Naive B cell (primary cell): Measurements from ENCODE around the gene IGSF3. TPM values are rescaled to one million over a fixed set of nuclear protein-coding genes. Genes with fewer than 3 reads are reported as not detected.
A peak's percentile ranks its signal among the peaks of the same experiment; 100 is the strongest.
"Not testable (repeated sequence)": the region's sequence is repeated elsewhere in the genome, so short reads cannot be mapped to it uniquely, and the experiment has no call there.

Experiments used
- ATAC-seq, 2 donors: fragments of 150-1000 bp; cut with Tn5 transposase; 2 replicates each; pipeline ENCODE4 v1.10.0; 2021; ENCODE audit warnings: low read depth in 2 of 2, mild to moderate bottlenecking in 2 of 2, moderate library complexity in 2 of 2
- DNase-seq: peaks from one replicate; pipeline ENCODE4 v3.0.0; 2022
- H3K27ac Mint-ChIP-seq, 6 donors: one replicate each; pipeline ENCODE4 v1.8.0; 2020 to 2022; ENCODE audit warnings: mild to moderate bottlenecking in 6 of 6, mixed read lengths in 6 of 6, moderate library complexity in 5 of 6, inconsistent platforms in 2 of 6
- H3K27me3 Mint-ChIP-seq, 3 donors: one replicate each; pipeline ENCODE4 v1.8.0; 2021 to 2022; ENCODE audit warnings: mixed read lengths in 3 of 3, mild to moderate bottlenecking in 1 of 3
- H3K36me3 Mint-ChIP-seq, 2 donors: one replicate each; pipeline ENCODE4 v1.8.0; 2020 to 2022; ENCODE audit warnings: mixed read lengths in 2 of 2, inconsistent platforms in 1 of 2, mild to moderate bottlenecking in 1 of 2
- H3K4me1 Mint-ChIP-seq, 3 donors: one replicate each; pipeline ENCODE4 v1.8.0; 2020 to 2022; ENCODE audit warnings: mixed read lengths in 3 of 3, inconsistent platforms in 1 of 3, mild to moderate bottlenecking in 1 of 3, moderate library complexity in 1 of 3
- H3K4me3 Mint-ChIP-seq, 8 donors: one replicate each; pipeline ENCODE4 v1.8.0; 2020 to 2022; ENCODE audit warnings: mild to moderate bottlenecking in 8 of 8, mixed read lengths in 8 of 8, moderate library complexity in 8 of 8, inconsistent platforms in 2 of 8
- H3K9me3 Mint-ChIP-seq, 7 donors: one replicate each; pipeline ENCODE4 v1.8.0; 2020 to 2022; ENCODE audit warnings: mixed read lengths in 7 of 7, mild to moderate bottlenecking in 5 of 7, inconsistent platforms in 2 of 7, moderate library complexity in 1 of 7
- polyA plus RNA-seq, 6 donors: library from polyadenylated mRNA; unstranded; fragments of 300-500 nt; fragmentation: Illumina TruSeq; gene quantifications; one replicate each; pipeline ENCODE4 v1.2.3, GENCODE V29; 2021; ENCODE audit warnings: low read depth in 6 of 6

Gene IGSF3
- polyA plus RNA-seq, 6 donors from 2014 or later: not detected

DNA sequence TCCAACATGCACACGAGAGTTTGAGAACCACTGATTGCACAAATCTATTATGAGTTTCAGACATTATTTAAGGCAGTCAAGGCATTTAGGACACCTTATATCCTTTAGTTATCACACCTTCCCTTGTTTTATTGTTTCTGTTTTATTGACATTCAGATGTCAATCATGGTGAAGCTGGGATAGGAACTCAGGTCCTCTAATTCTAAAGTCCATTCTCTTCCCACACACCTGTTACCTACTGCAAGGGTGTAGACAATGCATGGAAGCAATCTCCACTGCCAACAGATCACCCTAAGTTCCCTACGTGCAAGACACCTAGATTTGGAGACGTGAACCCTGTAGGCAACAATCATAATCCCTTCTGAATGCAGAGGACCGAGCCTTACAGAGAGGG lies 2.6 kb downstream of the IGSF3 start:
- Mint-ChIP-seq H3K36me3 (no peaks in the 10 kb centered on the region), H3K27ac (no peak overlapping the region), H3K4me1 (peaks cover 9 to 13% (median 11%) of the 10 kb centered on the region in 3 donors), H3K27me3 (peaks cover 36 to 60% (median 52%) of the 10 kb centered on the region in 3 donors), H3K9me3 (peaks cover 0 to 4% (median 0%) of the 10 kb centered on the region in 7 donors), H3K4me3 (peak overlapping the region in 4 of 8 donors; percentile 1 to 39 (median 8))
- ATAC-seq (no peak), DNase-seq (no peak)

DNA sequence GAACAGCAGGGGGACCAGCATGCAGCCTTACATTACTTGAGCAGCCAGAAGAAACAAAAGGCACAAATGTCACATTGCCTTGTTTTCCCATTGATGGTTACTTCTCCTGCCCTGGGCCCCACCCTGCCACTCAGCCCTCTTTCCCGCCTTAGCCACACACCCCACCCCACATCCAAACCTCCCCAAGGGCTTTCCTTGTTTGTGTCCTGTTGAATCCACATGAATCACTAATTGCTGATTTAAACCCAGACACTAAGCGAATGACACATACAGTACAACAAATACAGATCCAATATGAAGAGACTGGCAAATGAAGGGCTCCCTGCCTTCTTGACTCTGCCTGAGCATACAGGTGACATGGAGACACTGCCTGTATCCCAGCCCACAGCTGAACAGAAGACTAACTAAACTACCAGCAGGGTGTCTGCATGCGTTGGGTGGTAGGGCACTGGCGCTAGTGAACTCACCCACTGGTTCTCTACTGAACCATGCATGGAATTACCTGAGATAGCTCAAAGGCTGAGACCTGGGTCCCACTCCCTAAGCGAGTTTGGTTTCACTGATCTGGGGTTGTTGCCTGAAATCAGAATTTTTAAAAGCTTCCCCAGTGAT lies 3.1 kb downstream of the IGSF3 start:
- no peak for DNase-seq
- no peak for ATAC-seq
- peaks cover 36 to 55% (median 47%) of the 10 kb centered on the region in 3 donors for H3K27me3 Mint-ChIP-seq

DNA sequence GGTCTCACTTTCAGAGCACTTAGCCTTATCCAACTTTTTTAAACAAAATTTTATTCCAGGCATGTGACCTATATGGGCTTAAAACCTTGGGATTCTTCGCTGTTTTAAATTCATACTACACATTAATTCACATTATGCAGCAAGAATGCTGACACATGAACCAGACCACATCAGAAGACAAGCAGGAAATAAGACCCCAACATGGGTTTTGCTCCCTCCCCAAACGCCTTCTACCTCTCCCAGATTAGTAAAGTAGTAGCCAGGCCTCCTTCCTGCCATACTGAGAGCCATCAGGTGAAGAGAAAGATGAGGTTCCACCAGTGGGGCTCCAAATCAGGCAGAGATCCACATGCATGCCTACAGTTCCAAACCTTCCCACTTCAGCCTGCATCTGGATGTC lies 3.7 kb downstream of the IGSF3 start:
- Mint-ChIP-seq H3K4me3 (no peak overlapping the region), H3K9me3 (peaks cover 0 to 4% (median 0%) of the 10 kb centered on the region in 7 donors), H3K27me3 (peaks cover 35 to 49% (median 47%) of the 10 kb centered on the region in 3 donors), H3K36me3 (no peaks in the 10 kb centered on the region), H3K4me1 (peaks cover 9 to 13% (median 11%) of the 10 kb centered on the region in 3 donors), H3K27ac (no peak overlapping the region)
- DNase-seq (no peak), ATAC-seq (no peak)

More for the DNA sequence above, 3.1 kb downstream of the IGSF3 start:
- H3K36me3 Mint-ChIP-seq: no peaks in the 10 kb centered on the region
- peaks cover 0 to 4% (median 0%) of the 10 kb centered on the region in 7 donors for H3K9me3 Mint-ChIP-seq
- H3K4me3 Mint-ChIP-seq: no peak overlapping the region
- H3K27ac Mint-ChIP-seq: no peak overlapping the region
- peaks cover 9 to 13% (median 11%) of the 10 kb centered on the region in 3 donors for H3K4me1 Mint-ChIP-seq

DNA sequence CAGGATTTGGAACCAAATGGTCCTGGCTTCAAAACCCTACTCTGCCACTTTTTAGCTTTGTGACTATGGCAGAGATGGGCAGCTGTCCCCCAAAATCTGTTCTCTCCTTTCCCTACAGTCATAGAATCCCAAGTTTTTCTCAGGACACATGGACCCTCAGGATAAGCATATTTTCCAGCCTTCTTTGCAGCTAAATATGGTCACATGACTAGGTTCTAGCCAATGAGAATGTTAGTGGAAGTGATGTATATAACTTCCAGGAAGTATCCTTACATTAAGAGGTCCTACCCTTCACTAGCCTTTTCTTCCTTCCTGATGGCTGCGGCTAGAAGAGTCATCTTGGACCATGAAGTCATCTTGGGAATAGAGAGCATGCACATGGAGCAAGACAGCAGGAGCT lies 5.9 kb downstream of the IGSF3 start:
- H3K27ac Mint-ChIP-seq: no peak overlapping the region
- DNase-seq (no peak), ATAC-seq (no peak)
- H3K9me3 Mint-ChIP-seq: peaks cover 0 to 4% (median 0%) of the 10 kb centered on the region in 7 donors
- peaks cover 29 to 40% (median 37%) of the 10 kb centered on the region in 3 donors for H3K27me3 Mint-ChIP-seq
- H3K4me1 Mint-ChIP-seq: peaks cover 7 to 11% (median 10%) of the 10 kb centered on the region in 3 donors
- no peak overlapping the region for H3K4me3 Mint-ChIP-seq
- H3K36me3 Mint-ChIP-seq: no peaks in the 10 kb centered on the region

DNA sequence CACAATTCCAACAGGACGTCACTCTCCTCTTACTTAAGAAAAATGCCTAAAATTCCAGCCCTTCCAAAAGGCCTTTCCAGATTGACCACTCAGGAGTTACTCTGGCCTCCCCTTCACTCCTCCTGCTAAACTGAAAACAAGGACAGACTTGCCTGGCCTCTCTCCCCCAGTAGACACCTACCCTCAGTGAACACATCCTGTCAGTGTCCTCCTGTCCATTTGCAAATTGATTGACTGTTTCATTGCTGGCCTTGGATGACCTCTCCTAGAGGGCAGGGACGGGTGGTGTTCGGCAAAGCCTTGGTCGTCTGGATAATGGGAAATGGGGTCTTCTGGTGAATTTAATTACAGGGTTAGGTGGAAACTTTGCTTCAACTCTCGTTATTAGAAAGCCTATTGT lies 8.9 kb downstream of the IGSF3 start:
- Mint-ChIP-seq H3K27me3 (peaks cover 7 to 15% (median 15%) of the 10 kb centered on the region in 3 donors), H3K27ac (peak overlapping the region in 1 of 6 donors; percentile 70)
- not testable (repeated sequence) for H3K4me3 Mint-ChIP-seq, H3K9me3 Mint-ChIP-seq, H3K4me1 Mint-ChIP-seq, ATAC-seq, H3K36me3 Mint-ChIP-seq, DNase-seq

DNA sequence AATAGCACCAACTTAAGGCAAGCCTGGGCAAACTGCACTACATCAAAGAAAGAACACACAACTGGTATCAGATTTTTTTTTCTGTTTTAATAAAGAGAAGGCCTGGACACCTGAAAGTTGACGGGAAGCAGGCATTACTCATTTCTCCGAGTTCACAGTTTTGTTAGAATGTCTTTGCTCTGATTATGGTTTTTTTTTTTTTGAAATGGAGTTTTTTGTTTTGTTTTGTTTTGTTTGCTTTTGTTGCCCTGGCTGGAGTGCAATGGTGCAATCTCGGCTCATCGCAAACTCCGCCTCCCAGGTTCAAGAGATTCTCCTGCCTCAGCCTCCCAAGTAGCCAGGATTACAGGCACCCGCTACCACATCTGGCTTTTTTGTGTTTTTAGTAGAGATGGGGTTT lies 9.7 kb downstream of the IGSF3 start:
- H3K9me3 Mint-ChIP-seq, H3K4me1 Mint-ChIP-seq, ATAC-seq: not testable (repeated sequence)

DNA sequence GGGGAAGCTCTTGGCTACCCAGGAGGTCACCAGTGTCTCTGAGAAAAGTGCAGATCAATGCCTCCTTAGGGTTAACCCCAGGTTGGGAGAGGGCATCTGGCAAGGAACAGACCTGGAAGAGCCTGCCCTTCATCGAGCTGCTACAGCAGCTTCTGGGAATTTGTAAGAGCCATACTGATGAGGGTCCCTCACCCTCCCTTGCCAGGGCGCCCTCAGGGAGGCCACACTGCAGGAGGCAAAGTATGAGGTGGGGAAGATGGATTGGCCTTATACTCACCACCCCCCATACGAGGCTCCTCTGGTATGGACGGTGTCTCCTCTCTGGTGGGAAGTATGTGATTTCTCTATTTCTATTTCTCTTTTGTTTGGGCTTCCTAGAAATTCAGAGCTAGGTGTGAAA lies 13.2 kb downstream of the IGSF3 start:
- DNase-seq (no peak), ATAC-seq (no peak)
- Mint-ChIP-seq H3K27me3 (peaks cover 22 to 24% (median 23%) of the 10 kb centered on the region in 3 donors), H3K4me1 (no peaks in the 10 kb centered on the region), H3K9me3 (no peaks in the 10 kb centered on the region), H3K4me3 (no peak overlapping the region), H3K36me3 (no peaks in the 10 kb centered on the region), H3K27ac (no peak overlapping the region)

More for the DNA sequence above, 9.7 kb downstream of the IGSF3 start:
- H3K36me3 Mint-ChIP-seq, H3K27ac Mint-ChIP-seq, H3K4me3 Mint-ChIP-seq, DNase-seq: not testable (repeated sequence)
- H3K27me3 Mint-ChIP-seq: peaks cover 10 to 12% (median 11%) of the 10 kb centered on the region in 3 donors

DNA sequence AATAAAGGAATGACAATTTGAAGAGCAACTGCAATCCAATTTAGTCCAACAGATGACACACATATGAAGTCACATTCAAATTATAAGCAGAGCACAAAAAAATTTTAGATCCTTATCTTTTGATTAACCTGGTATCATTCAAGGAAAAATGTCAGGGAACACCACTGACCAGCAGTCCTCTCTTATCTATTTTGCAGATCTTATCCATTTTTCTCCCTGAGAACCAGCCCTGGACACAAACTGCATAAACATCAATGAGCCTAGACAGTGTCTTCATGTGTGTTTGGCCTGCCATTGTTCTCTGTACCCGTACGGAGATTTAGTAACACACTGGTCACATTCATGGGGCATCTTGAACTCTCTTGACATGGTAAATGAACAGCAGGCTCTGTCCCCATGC lies 14.9 kb downstream of the IGSF3 start:
- H3K36me3 Mint-ChIP-seq, H3K27ac Mint-ChIP-seq, DNase-seq, H3K4me1 Mint-ChIP-seq, H3K4me3 Mint-ChIP-seq, ATAC-seq, H3K9me3 Mint-ChIP-seq: not testable (repeated sequence)
- peaks cover 21 to 30% (median 28%) of the 10 kb centered on the region in 3 donors for H3K27me3 Mint-ChIP-seq

DNA sequence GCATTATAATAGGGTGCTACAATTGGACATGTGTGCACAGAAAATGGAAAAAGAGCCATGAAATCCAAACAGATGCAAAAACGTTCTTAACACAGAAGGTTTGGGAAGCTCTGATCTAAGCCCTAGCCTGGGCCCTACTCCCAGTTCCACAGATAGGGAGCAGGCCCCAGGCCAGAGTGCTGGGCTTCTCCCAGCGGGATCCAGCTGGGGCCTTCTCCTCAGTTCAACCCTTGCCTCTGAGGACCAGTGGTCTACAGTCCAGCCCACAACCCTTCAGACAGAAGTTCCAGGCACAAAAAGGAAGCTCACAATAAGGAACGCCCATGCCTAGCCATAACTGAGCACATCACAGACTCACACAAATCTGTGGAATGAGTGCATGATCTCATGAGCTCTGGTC lies 16.8 kb downstream of the IGSF3 start:
- H3K9me3 Mint-ChIP-seq, H3K27ac Mint-ChIP-seq, H3K4me1 Mint-ChIP-seq, ATAC-seq, DNase-seq, H3K4me3 Mint-ChIP-seq, H3K36me3 Mint-ChIP-seq: not testable (repeated sequence)
- H3K27me3 Mint-ChIP-seq: peaks cover 27 to 38% (median 37%) of the 10 kb centered on the region in 3 donors

DNA sequence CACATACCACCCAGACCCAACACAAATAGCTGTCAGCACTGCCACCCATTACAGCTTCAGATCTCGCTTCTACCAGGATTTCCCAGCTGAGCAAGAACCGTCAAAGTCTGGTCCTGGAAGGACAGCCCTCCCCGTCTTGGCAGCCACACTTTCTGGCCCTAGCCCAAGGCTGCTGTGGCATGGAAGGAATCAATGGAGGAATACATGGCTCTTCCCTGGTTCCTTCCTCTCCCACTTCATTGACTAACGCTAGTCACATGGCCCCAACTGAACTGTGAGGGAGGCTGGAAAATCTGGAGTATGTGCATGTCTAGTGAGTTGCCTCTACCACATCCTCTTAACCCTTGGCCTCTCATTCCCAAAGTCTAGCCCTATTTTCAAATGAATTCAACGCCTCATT lies 18.5 kb downstream of the IGSF3 start:
- H3K4me1 Mint-ChIP-seq, H3K9me3 Mint-ChIP-seq, ATAC-seq: not testable (repeated sequence)

DNA sequence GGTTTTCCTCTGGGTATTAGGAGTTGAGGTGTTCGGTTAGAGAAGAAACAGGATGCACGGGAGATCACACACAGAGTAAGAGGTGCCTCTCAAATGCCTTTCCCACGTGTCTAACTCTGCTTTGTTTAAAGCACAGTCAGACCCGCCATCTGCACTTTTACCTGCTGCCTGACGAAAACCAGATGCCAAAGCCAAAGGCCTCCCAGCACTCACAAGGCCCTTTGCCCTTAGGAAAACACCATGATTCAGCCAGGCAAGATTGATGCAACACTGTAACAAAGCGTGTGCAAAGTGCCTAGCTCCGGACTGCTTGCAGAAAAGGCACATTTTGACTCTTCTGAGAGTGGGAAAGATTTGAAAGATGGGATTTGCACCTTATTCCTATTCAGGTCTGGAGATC lies 19.2 kb downstream of the IGSF3 start:
- H3K27me3 Mint-ChIP-seq: peaks cover 32 to 40% (median 38%) of the 10 kb centered on the region in 3 donors
- not testable (repeated sequence) for ATAC-seq, H3K9me3 Mint-ChIP-seq, H3K27ac Mint-ChIP-seq, H3K36me3 Mint-ChIP-seq, DNase-seq, H3K4me1 Mint-ChIP-seq, H3K4me3 Mint-ChIP-seq

More for the DNA sequence above, 18.5 kb downstream of the IGSF3 start:
- H3K4me3 Mint-ChIP-seq, H3K27ac Mint-ChIP-seq, DNase-seq, H3K36me3 Mint-ChIP-seq: not testable (repeated sequence)
- peaks cover 30 to 44% (median 33%) of the 10 kb centered on the region in 3 donors for H3K27me3 Mint-ChIP-seq

DNA sequence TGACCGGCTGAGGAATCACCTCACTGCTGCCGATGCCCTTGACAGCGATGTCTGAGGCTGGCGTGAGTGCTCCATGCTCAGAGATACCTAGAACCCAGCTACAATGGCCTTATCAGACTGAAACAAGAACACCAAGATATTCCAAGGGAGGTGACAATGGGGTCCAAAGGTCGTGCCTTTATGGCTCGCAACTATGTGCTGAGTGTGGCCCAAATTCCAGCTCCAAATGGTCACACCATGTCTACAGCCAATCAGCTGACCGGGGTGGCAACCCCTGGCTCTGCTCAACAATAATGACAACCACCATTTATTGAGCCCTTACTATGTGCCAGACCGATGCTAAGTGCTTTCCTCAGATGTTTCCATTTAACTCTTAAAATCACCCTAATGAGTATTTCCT lies 20.3 kb downstream of the IGSF3 start:
- not testable (repeated sequence) for H3K36me3 Mint-ChIP-seq, H3K9me3 Mint-ChIP-seq, H3K4me3 Mint-ChIP-seq, H3K4me1 Mint-ChIP-seq, DNase-seq, ATAC-seq, H3K27ac Mint-ChIP-seq
- H3K27me3 Mint-ChIP-seq: peaks cover 31 to 34% (median 32%) of the 10 kb centered on the region in 3 donors

DNA sequence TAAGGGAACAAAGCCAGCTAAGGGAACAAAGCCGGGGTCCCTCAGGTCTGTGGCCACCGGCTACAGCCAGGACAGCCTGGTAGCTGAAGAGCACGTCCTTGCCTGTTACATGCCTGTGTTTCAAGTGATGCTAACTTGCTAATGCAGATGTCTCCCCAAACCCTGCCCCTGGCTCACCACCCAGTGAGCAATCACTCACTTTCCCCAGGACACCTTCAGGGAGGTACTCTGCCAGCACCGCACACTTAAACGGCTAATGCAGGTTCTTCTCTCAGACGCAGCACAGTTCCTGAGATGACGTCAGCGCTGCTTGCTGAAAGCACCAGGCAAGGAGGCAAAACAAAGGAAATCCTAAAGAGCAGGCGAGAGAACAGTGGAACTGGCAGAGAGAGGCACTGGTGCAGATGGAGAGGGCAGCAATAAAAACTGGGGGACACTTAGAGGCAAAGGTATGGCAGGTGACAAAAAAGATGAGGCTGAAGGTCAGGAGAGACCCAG lies 20.8 kb downstream of the IGSF3 start:
- not testable (repeated sequence) for DNase-seq, H3K36me3 Mint-ChIP-seq, ATAC-seq, H3K9me3 Mint-ChIP-seq, H3K27ac Mint-ChIP-seq, H3K4me1 Mint-ChIP-seq
- H3K27me3 Mint-ChIP-seq: peaks cover 31 to 34% (median 32%) of the 10 kb centered on the region in 3 donors
- peak overlapping the region in 1 of 8 donors; percentile 4 for H3K4me3 Mint-ChIP-seq
